ENCODE data around the gene GRK5.

GRCh38 chr10:119362122-119362521, 154.8 kb downstream of the GRK5 start:
- TF ChIP-seq POLR2A (IDR thresholded peaks at IDR 0.05): no peak
- TF ChIP-seq CTCF (IDR thresholded peaks at IDR 0.05): no peak

All from Peyer's patch (tissue), 4 donors.